ENCODE results near the gene LIX1L.
A peak's percentile ranks its signal among the peaks of the same experiment; 100 is the strongest.

The LIX1L gene

DNA sequence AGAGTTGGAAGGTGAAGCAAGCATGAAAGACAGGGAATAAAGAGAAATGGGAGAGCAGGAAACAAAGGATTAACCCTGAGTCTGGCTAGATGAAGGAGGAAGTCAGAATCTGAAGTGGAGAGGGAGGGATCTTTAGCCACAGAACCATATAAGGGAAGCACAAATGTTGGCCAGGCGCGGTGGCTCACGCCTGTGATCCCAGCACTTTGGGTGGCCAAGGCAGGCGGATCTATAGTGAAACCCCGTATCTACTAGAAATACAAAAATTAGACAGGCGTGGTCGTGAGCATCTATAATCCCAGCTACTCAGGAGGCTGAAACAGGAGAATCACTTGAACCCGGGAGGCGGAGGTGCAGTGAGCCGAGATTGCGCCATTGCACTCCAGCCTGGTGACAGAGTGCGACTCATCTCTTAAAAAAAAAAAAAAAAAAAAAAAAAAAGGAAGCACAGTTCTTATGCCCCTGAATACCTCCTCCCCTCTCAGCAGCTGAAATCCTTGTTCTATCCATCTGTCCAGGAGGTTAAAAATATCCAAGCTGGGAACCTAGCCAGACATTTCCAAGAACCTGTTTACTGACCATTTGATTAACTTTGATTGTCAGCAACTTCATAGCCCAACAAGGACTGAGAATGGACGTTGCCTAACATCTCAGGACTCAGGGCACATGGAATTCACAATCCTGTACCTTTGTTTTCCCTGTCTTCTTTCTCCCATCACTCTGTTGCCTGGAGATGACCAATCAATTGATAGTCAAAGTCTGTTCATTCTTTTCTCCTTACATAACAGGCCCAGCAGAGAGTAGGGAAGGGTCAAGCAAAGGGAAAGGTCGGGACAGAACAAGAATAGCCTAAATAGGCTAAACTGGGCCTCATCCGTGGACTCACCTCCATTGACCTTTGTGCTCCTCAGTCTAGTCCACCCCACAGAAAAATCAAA, 28.0 kb upstream of the LIX1L start:
- no peak for DNase-seq (ENCODE audit: low read depth)

DNA sequence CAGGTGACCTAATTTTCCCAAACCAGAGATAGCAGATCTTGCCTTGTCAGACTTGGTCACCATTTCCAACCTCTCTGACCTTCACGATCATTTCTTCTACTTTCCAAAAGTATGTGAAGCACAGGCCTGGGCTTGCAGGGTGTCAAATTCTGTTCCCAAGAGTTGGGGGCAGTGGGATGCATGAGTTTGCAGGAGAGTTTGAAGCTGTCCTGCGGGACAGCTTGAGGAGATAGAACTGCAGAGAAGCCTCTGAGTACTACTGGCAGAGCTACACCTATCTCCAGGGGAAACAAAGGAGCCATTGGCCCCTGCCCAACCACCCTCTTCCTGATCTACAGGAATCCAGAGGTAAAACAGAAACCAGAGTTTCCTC, 27.3 kb upstream of the LIX1L start:
- no peak for DNase-seq (ENCODE audit: low read depth)

DNA sequence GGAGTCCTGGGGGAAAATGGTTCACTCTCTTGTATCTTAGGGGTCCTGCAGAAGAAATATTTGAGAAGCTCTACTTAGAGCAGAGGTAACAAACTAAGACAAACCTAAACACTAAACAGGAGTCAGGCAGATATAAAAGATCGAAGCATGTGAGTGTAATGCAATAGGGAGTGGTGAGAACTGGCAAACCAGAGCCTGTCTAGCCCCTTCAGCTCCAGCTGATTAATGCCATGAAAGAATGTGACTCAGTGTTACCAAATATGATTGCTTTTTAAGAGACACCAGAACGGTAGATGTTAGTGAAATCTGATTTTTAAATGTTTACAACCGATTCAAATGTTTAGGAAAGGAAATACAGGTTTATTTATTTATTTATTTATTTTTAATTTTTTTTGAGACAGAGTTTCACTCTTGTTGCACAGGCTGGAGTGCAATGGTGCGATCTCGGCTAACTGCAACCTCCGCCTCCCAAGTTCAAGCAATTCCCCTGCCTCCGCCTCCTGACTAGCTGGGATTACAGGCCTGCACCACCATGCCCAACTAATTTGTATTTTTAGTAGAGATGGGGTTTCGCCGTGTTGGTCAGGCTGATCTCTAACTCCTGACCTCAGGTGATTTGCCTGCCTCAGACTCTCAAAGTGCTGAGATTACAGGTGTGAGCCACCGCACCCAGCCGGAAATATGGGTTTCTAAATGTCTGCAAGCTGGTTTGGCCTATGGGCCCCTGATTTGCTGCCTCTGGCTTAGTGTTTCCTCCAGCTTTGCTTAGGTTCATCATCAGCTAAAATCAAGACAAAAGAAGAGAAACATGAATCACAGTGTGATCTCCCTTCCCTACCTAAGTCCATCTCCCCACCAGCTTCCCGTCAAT, 26.4 kb upstream of the LIX1L start:
- DNase-seq (ENCODE audit: low read depth), result no peak

DNA sequence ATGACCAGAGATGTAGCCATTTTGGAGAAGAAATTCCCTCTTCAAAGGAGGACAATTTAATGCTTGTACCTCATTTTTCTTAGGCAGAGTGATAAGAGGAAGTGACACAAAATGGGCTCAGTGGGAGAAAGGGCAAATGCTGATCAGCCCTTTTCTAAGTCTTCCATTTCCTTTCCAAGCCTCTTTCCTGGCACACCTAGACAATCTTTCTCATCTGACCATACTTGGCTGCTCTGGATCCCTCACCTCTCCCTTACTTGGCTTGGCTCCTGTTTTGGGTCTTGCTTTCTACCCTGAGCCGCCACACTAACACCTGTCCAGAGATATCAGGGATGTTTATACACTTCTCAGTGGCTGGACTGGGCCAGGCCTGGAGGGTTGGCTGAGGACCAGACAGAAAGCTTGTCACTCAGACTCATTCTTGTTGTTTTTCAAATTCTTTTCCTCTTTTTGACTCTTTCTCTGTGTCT, 25.4 kb upstream of the LIX1L start:
- DNase-seq (ENCODE audit: low read depth), result no peak

DNA sequence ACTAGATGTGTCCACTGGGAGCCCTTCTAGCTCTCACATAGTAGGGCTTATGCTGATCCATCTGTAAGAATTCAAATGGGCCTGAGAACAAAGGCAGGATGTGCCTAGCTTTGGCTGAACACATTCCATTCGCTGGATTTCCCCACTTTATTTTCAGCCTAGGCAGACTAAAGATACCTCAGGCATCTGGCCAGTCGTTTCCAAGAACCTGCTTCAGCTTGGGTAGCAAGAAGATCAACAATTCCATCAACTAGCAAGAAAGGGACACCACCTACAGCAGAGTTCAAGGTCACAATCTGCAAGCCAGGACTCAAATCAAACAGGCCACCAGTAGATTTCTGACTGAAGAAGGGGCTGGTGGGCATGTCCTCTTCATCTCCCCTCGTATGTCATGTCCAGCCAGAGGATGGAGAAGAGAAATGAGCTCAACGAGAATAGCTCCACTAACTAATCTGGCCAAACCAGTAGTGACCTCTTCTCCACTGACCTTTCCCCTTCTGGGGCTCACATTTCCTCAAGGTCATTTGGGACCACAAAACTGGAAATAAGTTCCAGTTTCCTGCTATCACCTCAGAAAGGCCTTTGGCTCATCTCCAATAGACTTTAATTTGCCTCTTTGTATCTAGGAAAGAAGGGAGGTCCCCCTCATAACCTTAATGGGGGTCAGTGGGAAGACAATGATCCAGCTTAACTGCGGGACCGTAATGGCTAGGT, 24.4 kb upstream of the LIX1L start:
- no peak for DNase-seq (ENCODE audit: low read depth)

DNA sequence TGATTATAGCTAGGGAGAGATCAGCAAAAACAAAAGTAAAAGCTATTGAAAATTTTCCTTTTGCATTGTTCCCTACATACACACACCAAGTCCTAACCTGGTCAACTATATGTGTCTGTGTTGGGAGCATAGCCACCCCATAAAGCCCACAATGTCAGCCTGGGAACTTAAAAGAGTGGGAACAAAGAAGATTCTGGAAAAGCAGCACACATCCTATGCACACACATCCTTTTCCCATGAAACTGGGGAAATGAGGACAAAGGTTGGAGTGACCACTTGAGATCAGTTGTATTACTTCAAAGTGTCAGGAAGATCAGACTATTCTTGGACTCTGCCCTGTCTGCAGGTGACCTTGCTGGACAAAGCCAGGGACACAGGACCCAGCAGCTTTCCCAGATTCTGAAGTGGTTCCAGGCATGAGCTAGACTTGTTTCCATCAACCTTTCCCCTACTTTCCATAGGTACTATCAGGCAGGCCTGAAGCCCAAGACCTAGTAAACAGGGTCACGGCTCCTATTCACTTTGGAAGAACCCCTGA, 22.7 kb upstream of the LIX1L start:
- DNase-seq (ENCODE audit: low read depth), result no peak

DNA sequence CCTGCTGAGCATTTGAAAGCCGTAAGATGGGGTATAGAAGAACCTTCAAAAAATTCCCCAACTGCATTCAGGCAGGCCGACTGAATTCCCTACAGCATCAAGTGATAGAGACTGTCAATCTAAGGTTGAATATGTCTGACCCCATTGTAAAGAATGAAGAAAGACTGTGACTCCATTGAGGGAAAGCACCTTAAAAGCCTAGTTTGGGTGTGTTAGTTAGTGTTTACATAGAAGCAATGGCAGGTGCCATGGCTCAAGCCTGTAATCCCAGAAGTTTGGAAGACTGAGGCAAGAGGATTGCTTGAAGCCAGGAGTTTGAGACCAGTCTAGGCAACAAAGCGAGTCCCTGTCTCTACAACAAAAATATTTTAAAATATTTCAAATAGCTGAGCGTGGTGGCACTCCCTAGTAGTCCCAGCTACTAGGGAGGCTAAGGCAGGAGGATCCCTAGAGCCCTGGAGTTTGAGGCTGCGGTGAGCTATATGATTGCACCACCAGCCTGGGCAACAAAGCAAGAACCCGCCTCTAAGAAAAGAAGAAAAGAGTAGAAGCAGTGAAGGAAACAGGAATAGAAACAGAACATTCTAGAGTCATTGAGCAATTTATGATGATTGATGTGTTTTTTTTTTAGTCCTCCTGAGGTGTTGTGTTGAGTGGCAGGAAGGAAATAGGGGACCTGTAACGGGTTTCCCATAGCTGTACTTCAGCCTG, 22.1 kb upstream of the LIX1L start:
- DNase-seq (ENCODE audit: low read depth), result no peak

DNA sequence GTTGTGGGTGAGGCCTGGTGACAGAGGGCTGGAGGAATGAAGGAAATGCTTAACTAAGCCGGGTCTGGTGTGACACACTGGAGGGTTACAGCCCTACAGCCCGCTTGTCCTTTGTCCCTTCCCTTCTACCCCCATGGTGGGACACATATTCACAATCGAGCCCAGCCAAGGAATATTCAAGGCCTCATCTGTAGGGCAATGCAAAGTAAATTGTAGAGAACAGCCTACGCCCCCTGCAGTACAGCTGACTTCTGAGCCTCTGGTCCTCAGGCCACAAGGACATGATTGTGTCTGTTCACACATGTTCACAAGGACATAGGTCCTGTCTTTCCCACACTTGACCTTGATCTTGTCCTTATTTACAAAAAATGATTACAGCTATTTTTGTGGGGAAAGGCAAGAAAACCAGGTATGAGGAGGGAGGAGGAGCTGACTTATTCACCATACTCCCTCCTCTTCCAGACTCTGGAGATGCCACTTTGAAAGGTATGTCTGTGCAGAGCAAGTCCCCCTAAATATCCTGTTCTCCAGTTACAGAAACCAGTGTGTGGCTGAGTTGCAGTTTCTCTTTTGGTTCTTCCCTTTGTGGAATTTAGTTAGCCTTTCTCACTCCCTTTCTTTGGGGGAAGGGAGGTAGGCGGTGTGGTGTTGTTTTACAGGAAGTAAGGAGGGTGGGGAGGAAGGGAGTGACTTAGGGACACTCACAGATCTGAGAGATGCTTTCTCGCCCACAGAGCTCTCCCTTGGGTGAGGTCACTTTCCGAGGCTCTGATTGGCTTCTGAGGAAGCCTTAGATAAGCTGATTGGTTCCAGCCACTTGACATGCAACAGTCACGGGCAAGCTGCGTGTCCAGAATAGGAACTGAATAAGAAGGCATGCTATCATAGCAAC, 21.3 kb upstream of the LIX1L start:
- DNase-seq (ENCODE audit: low read depth), result peak; percentile 100

DNA sequence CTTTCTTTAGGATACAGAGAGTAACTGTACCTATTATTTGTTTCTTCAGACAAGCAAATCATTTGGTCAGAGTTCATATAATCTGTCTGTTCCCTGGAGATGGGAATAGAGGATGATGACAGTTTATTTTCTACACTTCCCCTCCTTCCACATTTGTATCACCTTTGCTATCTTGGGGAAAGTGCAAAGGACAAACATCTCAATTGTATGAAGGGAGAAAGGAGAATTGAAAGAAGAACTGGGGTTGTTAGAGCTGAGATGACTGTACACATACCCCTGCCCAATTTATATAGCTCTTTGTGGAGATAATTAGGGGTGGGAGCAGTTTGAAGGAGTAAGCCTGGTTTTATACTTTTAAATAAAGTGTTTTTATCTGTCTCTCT, 20.6 kb upstream of the LIX1L start:
- DNase-seq (ENCODE audit: low read depth), result no peak

DNA sequence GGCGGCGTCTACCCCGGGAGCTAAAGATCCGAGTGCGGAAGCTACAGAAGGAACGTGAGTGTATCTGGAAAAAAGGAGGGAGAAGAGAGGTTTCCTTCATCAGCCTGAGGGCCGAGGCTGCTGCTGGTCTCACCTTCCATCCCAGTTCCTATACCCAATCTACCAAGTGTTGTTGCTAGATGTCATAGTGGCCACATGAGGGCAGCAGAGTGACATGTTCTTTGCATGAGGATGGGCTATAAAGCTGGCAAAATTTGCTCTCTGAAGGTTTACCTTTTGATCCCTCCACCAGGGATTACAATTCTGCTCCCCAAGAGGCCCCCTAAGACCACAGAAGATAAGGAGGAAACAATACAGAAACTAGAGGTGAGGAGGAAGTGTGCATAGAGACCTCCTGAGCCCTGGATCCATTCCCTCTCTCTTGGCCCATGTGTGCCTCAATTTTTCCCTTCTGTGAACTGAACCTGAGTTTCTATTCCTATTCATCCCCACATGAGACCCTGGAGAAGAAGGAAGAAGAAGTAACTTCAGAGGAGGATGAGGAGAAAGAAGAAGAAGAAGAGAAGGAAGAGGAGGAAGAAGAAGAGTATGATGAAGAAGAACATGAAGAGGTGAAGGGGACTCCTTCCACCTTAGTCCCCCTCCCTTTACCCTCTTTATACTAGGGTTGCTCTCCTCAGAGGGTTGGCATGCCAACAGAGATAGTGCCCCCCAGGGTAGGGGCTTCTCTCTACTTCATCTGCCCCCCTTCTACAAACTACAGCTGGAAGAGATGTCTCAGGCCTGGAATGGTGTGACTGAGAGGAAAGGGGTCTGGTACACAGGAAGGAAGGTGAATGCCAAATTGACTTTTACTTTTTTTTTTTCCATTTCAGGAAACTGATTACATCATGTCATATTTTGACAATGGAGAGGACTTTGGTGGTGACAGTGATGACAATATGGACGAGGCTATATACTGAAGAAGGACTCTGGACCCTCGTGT, 20.0 kb upstream of the LIX1L start:
- DNase-seq (ENCODE audit: low read depth), result no peak

DNA sequence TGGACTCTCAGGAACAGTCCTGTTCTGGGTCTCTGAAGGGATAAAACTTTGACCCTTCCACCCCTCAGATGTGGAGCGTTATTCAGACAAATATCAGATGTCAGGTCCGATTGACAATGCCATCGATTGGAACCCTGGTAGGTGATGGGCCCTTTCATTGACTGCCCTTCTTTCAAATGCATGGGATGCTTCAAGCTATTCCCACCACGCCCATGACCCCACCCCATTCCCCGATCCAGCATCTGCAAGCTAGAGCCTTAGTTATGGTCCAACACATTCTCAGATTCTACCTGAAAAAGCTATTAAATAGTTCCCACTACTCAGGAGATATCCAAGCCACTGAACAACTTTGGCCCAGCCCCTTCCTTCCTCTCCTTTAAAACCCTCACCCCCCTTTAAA, 19.2 kb upstream of the LIX1L start:
- DNase-seq (ENCODE audit: low read depth), result no peak

DNA sequence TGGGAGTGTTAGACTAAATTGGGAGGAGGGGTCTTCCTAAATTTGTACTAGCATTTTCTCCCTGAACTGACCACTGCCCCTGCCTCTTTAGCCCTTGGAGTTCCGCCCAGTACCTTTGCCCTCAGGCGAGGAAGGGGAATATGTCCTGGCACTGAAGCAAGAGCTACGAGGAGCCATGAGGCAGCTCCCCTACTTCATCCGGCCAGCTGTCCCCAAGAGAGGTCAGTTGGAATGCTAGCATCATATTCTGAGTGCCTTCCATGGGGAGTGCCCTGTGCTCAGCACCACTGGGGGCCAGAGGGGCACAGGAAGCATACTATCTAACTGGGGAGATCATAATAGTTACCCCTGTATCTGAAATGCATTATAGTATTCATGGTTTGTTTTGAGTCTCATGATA, 17.4 kb upstream of the LIX1L start:
- no peak for DNase-seq (ENCODE audit: low read depth)

DNA sequence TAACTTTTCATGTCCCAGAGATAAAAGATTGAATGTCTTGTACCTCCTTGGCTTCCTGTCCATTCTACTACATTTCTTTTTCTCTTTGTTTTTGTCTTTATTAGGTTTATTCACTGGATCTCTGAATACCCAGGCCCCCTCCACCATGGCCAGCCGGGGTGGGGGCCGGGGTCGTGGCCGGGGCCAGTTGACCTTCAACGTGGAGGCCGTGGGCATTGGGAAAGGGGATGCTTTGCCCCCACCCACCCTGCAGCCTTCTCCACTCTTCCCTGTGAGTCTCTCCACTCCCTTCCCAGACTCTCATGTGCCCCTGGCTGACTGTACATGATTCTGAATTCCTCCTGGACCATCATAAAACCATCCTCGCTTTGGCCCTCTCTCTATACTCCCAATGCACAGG, 16.9 kb upstream of the LIX1L start:
- DNase-seq (ENCODE audit: low read depth), result no peak

DNA sequence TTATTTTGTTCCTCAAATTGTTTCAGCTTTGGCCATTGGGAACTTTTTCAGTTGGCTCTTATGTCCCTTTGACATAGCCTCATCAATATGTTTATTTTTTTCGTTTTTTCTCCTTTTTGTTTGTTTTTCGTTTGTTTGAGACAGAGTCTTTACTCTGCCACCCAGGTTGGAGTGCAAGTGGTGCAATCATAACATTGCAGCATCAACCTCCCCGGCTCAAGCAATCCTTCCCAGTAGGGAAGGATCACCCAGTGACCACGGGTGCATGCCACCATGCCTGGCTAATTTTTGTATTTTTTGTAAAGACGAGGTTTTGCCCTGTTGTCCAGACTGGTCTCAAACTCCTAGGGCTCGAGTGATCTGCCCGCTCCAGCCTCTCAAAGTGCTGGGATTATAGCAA, 14.8 kb upstream of the LIX1L start:
- no peak for DNase-seq (ENCODE audit: low read depth)

DNA sequence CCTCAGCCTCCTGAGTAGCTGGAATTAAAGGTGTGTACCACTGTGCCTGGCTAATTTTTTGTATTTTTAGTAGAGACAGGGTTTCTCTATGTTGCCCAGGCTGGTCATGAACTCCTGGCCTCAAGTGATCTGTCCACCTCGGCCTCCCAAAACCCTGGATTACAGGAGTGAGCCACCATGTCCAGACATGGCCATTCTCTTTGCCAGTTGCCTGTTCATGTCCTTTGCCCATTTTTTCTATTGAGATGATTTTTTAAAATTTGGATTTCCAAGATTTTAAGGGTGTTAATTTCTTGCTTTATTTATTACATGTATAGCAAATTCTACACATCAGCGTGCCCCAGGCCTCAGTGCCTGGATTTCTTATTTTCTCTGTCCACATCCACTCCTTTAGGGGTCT, 9.5 kb upstream of the LIX1L start:
- DNase-seq (ENCODE audit: low read depth), result no peak

DNA sequence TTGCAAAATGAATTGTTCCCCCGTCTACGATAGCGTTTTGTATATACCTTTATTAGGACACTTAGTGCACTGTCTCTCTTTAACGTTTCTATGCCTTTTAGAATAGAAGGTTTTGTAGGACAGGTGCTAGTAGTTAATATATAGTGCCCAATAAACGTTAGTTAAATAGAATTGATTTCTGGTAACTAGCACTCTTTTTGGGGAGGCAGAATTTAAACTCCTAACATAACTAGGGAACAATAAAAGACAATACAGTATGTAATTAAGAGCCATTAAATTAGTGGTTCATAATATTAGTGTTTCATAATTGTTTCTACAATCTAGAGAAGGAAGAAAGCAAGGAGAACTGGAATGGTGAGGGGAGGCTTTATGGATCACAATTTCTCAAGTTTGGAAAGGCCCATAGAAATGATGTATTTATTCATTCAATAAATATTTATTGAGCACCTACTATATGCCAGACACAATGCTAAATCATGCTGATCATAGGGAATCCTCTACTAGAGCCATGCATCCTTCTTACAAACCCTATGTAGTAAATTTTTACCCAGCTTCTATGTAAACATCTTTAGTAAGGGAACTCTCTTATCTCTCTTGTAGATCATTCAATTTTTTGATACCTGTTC, 7.4 kb upstream of the LIX1L start:
- DNase-seq (ENCODE audit: low read depth), result no peak

DNA sequence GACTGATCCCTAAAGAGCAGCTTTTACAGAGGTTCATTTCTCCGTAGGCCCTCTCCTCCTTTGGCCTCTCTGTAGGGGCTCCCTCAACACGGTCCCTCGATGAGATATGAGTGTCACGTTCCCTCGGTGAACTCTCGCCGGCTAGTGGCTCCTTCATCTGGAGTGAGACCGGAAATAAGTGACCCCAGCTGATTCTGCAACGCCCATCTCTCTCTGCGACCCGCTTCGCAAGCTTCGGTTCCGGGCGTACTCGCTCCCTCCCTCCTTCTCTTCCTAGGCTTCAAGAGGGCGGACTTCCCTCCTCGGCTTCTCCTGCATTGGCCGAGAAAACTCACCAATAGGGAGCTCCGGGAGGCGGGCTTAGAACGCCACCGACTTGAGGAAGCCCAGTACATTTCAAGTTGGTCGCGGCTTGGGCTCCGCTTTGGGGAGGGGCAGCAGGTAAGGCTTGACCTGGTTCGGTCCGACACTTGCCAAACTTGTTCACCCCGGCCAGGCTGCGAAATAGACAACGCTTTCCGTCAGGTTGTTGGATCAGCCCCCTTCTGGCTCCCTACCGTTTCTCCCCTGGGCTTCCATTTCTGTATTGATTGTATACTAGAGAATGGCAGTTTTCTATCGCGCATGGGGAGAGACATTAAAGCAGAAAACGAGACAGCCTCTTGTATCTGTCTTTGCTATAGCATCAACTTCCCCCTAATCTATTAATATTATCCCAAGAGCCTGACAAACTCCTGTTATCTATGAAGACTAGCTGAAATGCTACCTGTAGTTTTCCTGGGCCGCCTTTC, 6.7 kb upstream of the LIX1L start, which contains the start of the genes ANKRD34A and POLR3GL:
Gene ANKRD34A, minus strand, starts transcription at position 248 of the 791 bp plus-strand sequence. CDS start 2,816 bp downstream, outside the sequence.
Gene POLR3GL, plus strand, starts transcription at position 363 of the 791 bp plus-strand sequence. CDS start 10,176 bp downstream, outside the sequence.
- peak; percentile 80 for DNase-seq (ENCODE audit: low read depth)
